Cardiac muscle cell (in vitro differentiated cells and primary cell): Measurements from ENCODE around the gene PNKD. TPM values are rescaled to one million over a fixed set of nuclear protein-coding genes. Genes with fewer than 3 reads are reported as not detected.
"Not testable (repeated sequence)": the region's sequence is repeated elsewhere in the genome, so short reads cannot be mapped to it uniquely, and the experiment has no call there.

Experiments
- DNase-seq, 2 donors: peaks; one replicate each; pipeline versions ENCODE4 v3.0.0 to v3.0.0-alpha.2; 2010 to 2017; ENCODE audit warnings: low read depth in 1 of 2, low spot score in 1 of 2
- H3K27ac ChIP-seq: fragments of 200-600 bp; sonication (generic); 2 replicates; pipeline ENCODE4 v1.5.1; 2016
- H3K27me3 ChIP-seq: fragments of 200-600 bp; sonication (generic); 2 replicates; pipeline ENCODE4 v1.6.0; 2016; ENCODE audit warnings: control low read depth
- H3K36me3 ChIP-seq: fragments of 200-600 bp; sonication (generic); 2 replicates; pipeline ENCODE4 v1.5.1; 2016; ENCODE audit warnings: control low read depth
- H3K4me1 ChIP-seq: fragments of 200-600 bp; sonication (generic); 2 replicates; pipeline ENCODE4 v1.8.1; 2017; ENCODE audit warnings: low read depth, mild to moderate bottlenecking, mixed run types
- H3K4me3 ChIP-seq: fragments of 200-600 bp; sonication (generic); 2 replicates; pipeline ENCODE4 v1.5.1; 2016; ENCODE audit warnings: mild to moderate bottlenecking
- H3K9me3 ChIP-seq: fragments of 200-600 bp; sonication (generic); 2 replicates; pipeline ENCODE4 v1.5.1; 2017; ENCODE audit warnings: low read depth, mild to moderate bottlenecking, control low read depth
- polyA plus RNA-seq: library from polyadenylated mRNA; unstranded; fragments of >200 nt; fragmentation: Nextera tagmentation; extraction: Ambion mirVana; gene quantifications from 2 replicates; pipeline ENCODE4 v1.2.1, GENCODE V29; 2016
- total RNA-seq: library from RNA; depleted of rRNA; stranded (reverse); fragments of >200 nt; gene quantifications from 2 replicates; pipeline ENCODE4 v1.2.3, GENCODE V29; 2016
- TF ChIP-seq, protein P1 (sequence below): IDR thresholded peaks from 2 replicates; pipeline ENCODE4 v1.5.1; 2012; ENCODE audit warnings: low read depth, mild to moderate bottlenecking, low read length

PNKD gene
- total and polyA plus RNA-seq, 2 experiments from 2014 or later: 103 to 287 TPM

DNA sequence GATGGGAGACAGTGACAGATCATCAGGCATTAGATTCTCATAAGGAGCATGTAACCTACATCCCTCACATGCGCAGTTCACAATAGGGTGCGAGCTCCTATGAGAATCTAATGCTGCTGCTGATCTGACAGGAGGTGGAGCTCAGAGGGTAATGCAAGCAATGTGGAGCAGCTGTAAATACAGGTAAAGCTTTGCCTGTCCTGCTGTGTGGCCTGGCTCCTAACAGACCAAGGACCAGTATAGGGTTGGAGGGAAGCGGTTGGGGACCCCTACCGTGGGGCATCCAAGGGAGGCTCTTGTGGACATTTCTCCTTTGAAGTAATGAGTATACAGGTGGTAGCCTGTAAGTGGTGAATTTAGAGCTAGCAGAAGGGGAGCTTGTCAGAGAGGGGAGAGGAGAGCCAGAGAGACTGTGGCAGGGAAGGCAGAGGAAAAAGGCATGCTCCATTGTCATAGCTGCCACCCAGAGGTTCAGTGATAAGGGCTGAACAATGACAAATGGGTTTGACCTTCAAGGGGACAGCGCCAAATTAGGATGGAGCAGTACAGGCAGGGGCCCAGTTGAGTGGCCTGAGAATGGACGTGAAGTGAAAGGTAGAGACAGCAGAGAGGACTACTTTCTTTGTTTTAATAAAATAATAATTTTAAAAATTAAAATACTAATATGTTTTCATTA is 37.2 kb downstream of the PNKD start:
- Histone ChIP-seq H3K9me3 (no peaks in the 10 kb centered on the region), H3K4me1 (peaks cover 43% of the 10 kb centered on the region), H3K36me3 (no peaks in the 10 kb centered on the region), H3K27ac (peak overlapping the region; percentile 99), H3K4me3 (no peak overlapping the region), H3K27me3 (no peaks in the 10 kb centered on the region)
- peak in 1 of 2 donors; percentile 85 for DNase-seq
- TF ChIP-seq, protein P1, sequence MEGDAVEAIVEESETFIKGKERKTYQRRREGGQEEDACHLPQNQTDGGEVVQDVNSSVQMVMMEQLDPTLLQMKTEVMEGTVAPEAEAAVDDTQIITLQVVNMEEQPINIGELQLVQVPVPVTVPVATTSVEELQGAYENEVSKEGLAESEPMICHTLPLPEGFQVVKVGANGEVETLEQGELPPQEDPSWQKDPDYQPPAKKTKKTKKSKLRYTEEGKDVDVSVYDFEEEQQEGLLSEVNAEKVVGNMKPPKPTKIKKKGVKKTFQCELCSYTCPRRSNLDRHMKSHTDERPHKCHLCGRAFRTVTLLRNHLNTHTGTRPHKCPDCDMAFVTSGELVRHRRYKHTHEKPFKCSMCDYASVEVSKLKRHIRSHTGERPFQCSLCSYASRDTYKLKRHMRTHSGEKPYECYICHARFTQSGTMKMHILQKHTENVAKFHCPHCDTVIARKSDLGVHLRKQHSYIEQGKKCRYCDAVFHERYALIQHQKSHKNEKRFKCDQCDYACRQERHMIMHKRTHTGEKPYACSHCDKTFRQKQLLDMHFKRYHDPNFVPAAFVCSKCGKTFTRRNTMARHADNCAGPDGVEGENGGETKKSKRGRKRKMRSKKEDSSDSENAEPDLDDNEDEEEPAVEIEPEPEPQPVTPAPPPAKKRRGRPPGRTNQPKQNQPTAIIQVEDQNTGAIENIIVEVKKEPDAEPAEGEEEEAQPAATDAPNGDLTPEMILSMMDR: no peak

DNA sequence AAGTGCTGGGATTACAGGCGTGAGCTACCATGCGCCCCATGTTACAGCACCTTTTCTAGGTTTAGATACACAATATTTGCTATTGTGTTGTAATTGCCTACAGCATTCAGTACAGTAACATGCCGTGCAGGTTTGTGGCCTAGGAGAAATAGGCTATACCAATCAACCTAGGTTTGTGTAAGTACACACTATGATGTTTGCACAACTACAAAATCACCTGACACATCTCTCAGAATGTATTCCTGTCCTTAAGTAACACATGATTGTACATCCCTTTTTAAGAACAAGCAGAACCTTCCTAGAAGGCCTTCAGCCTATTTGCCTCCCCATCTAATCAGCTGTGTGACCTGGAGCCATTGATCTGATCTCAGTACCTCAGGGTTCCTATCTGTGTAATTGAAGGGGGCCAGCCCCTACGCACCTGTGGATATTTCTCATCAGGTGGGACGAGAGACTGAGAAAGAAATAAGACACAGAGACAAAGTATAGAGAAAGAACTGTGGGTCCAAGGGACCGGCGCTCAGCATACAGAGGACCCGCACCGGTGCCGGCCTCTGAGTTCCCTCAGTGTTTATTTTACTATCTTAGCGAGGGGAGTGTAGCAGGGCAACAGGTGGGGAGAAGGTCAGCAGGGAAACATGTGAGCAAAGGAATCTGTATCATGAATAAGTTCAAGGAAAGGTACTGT is 40.7 kb downstream of the PNKD start:
- Histone ChIP-seq H3K4me3 (no peak overlapping the region), H3K36me3 (no peaks in the 10 kb centered on the region), H3K27ac (peak overlapping the region; percentile 99), H3K4me1 (peaks cover 36% of the 10 kb centered on the region), H3K27me3 (no peaks in the 10 kb centered on the region), H3K9me3 (no peaks in the 10 kb centered on the region)
- TF ChIP-seq, protein P1: no peak
- no peak for DNase-seq

DNA sequence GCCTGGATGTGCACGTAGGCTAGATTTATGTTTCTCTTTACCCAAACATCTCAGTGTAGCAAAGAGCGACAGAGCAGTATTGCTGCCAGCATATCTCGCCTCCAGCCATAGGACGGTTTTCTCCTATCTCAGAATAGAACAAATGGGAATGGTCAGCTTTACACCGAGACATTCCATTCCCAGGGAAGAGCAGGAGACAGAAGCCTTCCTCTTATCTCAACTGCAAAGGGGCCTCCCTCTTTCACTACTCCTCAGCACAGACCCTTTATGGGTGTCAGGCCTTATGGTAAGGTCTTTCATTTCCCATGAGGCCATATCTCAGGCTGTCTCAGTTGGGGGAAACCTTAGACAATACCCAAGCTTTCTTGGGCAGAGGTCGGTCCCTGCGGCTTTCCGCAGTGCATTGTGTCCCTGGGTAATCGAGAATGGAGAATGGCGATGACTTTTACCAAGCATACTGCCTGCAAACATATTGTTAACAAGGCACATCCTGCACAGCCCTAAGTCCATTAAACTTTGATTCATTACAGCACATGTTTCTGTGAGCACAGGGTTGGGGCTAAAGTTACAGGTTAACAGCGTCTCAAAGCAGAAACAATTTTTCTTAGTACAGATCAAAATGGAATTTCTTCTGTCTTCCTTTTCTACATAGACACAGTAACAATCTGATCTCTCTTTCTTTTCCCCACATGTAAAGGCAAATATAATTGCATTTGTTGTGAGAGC is 41.4 kb downstream of the PNKD start:
- H3K27me3 ChIP-seq, H3K36me3 ChIP-seq, H3K9me3 ChIP-seq, H3K4me3 ChIP-seq: not testable (repeated sequence)
- peak in 1 of 2 donors; percentile 50 for DNase-seq
- H3K4me1 ChIP-seq: peaks cover 36% of the 10 kb centered on the region
- H3K27ac ChIP-seq: peak overlapping the region; percentile 99

DNA sequence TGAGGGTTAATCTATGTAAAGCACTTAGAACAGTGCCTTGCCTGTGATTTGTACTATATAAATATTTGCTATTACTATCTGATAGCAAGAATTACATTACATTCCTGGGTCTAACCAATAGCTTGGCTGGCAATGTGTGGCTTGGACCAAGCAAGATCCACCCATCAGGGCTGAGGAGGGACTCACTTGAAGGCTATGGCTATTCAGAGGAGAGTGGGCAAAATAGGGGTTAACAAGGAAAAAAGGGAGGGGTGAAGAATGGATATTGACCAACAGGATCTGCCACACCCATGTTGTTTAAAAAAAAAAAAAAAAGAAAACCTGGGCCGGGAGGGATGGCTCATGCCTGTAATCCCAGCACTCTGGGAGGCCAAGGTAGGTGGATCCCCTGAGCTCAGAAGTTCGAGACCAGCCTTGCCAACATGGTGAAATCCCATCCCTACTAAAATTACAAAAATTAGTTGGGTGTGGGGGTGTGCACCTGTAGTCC is 42.0 kb downstream of the PNKD start:
- DNase-seq: no peak
- no peak overlapping the region for H3K4me3 ChIP-seq
- H3K27ac ChIP-seq: peak overlapping the region; percentile 99
- peaks cover 38% of the 10 kb centered on the region for H3K4me1 ChIP-seq
- no peaks in the 10 kb centered on the region for H3K9me3 ChIP-seq
- TF ChIP-seq, protein P1: no peak
- H3K27me3 ChIP-seq: no peaks in the 10 kb centered on the region
- H3K36me3 ChIP-seq: no peaks in the 10 kb centered on the region

DNA sequence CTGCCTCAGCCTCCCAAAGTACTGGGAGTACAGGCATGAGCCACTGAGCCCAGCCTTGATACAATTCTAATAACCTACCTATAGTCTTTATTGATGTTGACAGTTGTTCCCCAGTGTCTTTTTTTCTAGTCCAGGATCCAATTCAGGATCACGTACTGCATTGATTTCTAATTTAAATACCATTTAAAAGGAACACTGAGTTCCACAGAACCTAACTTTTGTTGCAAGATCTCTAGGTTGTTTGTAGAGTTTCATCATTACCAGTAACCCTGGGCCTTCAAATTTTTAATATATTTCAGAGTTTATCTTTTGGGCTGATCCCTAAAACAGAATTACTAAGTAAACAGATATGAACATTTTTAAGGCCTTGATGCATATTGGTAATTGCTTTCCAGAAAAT is 43.0 kb downstream of the PNKD start:
- TF ChIP-seq, protein P1: no peak
- no peaks in the 10 kb centered on the region for H3K9me3 ChIP-seq
- DNase-seq: no peak
- no peaks in the 10 kb centered on the region for H3K27me3 ChIP-seq
- H3K4me1 ChIP-seq: peaks cover 30% of the 10 kb centered on the region
- peak overlapping the region; percentile 99 for H3K27ac ChIP-seq
- H3K36me3 ChIP-seq: no peaks in the 10 kb centered on the region
- no peak overlapping the region for H3K4me3 ChIP-seq

DNA sequence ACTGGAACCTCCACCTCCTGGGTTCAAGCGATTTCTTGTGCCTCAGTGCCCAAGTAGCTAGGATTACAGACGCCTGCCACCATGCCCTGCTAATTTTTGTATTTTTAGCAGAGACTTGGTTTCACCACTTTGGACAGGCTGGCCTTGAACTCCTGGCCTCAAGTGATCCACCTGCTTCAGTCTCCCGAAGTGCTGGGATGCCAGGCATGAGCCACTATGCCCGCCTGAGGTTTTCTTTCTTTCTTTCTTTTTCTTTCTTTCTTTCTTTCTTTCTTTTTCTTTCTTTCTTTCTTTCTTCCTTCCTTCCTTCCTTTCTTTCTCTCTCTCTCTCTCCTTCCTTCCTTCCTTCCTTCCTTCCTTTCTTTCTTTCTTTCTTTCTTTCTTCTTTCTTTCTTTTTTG is 44.4 kb downstream of the PNKD start:
- DNase-seq, H3K27me3 ChIP-seq, H3K9me3 ChIP-seq, H3K4me3 ChIP-seq, H3K27ac ChIP-seq, H3K36me3 ChIP-seq: not testable (repeated sequence)
- peaks cover 22% of the 10 kb centered on the region for H3K4me1 ChIP-seq
